HCT116 (cell line): Measurements from ENCODE around the gene FHIT. TPM values are rescaled to one million over a fixed set of nuclear protein-coding genes. Genes with fewer than 3 reads are reported as not detected.

Source experiments
- ATAC-seq: fragments of 200-7000 bp; cut with Tn5 transposase; 2 replicates; pipeline ENCODE4 v1.9.1; 2020; ENCODE audit warnings: mild to moderate bottlenecking, moderate library complexity
- BruUV-seq: library from RNA; stranded (reverse); fragments of 400-500 nt; replicated peaks from 2 replicates; lab custom pipeline; 2021; lab: Mats Ljungman, UMichigan
- CTCF ChIA-PET: fragments of 300-600 bp; sonication (Branson Sonifier 250); formaldehyde crosslinking; loops from one replicate; lab custom pipeline; 2021; ENCODE audit warnings: antibody characterized with exemption; lab: Charles Lee
- POLR2A ChIA-PET: fragments of 300-600, 350-600 bp; sonication (Branson Sonifier 250); formaldehyde crosslinking; loops from one replicate; lab custom pipeline; 2021; ENCODE audit warnings: antibody characterized with exemption; lab: Charles Lee
- RAD21 ChIA-PET, 2 experiments: fragments of 300-600 bp; sonication (Branson Sonifier 250); formaldehyde crosslinking; loops; one replicate each; lab custom pipeline; 2023; ENCODE audit warnings: low total read pairs in 2 of 2; ENCODE audit not compliant: uncharacterized antibody in 2 of 2, unreplicated experiment in 2 of 2, low non-redundant PET in 1 of 2; lab: Charles Lee
- DNase-seq: peaks from one replicate; pipeline ENCODE4 v3.0.0-alpha.2; 2010; ENCODE audit warnings: low read depth, low spot score
- H2AFZ ChIP-seq: fragments of 200-600 bp; shearing (Covaris generic), sonication (generic); 2 replicates; pipeline ENCODE4 v1.6.1; 2017; ENCODE audit warnings: low read depth, mixed run types, mixed read lengths, antibody characterized with exemption, low read length; ENCODE audit not compliant: poor library complexity, severe bottlenecking
- H3K27ac ChIP-seq: 2 replicates; pipeline ENCODE4 v1.5.1; 2012; ENCODE audit warnings: low read depth, low read length
- H3K27me3 ChIP-seq: fragments of 200-600 bp; sonication (generic); 2 replicates; pipeline ENCODE4 v1.6.1; 2016; ENCODE audit warnings: mixed run types, low read length, mixed read lengths; ENCODE audit not compliant: insufficient read depth
- H3K36me3 ChIP-seq, 2 experiments: fragments of 200-500 bp in 1 of 2; fragments of 200-600 bp in 1 of 2; sonication (Bioruptor generic) in 1 of 2; sonication (generic) in 1 of 2; 2 replicates each; pipeline versions ENCODE4 v1.5.1 to v1.6.1; 2014 to 2016; ENCODE audit warnings: low read length in 2 of 2, inconsistent platforms in 1 of 2, mixed read lengths in 1 of 2, mixed run types in 1 of 2; ENCODE audit not compliant: insufficient read depth in 2 of 2, control insufficient read depth in 1 of 2
- H3K4me1 ChIP-seq, 2 experiments: fragments of 200-600 bp in 1 of 2; sonication (generic) in 1 of 2; 2 replicates each; pipeline versions ENCODE4 v1.5.1 to v1.6.1; 2012 to 2017; ENCODE audit warnings: low read length in 2 of 2, inconsistent platforms in 1 of 2, mild to moderate bottlenecking in 1 of 2, mixed read lengths in 1 of 2, mixed run types in 1 of 2, moderate library complexity in 1 of 2; ENCODE audit not compliant: insufficient read depth in 2 of 2, control insufficient read depth in 1 of 2
- H3K4me2 ChIP-seq: fragments of 200-600 bp; sonication (generic); 2 replicates; pipeline ENCODE4 v1.6.1; 2017; ENCODE audit warnings: mixed run types, low read length, mixed read lengths
- H3K4me3 ChIP-seq, 2 experiments: fragments of 200-600 bp in 1 of 2; sonication (generic) in 1 of 2; replicated peaks in 1 of 2; 2 replicates each; pipeline ENCODE4 v1.5.1; 2011 to 2016; ENCODE audit warnings: low read length in 2 of 2, control low read depth in 1 of 2, low read depth in 1 of 2, mild to moderate bottlenecking in 1 of 2, mixed read lengths in 1 of 2, mixed run types in 1 of 2
- H3K79me2 ChIP-seq: fragments of 200-600 bp; sonication (generic); 2 replicates; pipeline ENCODE4 v1.6.1; 2017; ENCODE audit warnings: mild to moderate bottlenecking, mixed run types, low read length, moderate library complexity, mixed read lengths; ENCODE audit not compliant: insufficient read depth
- H3K9ac ChIP-seq: fragments of 200-600 bp; sonication (generic); 2 replicates; pipeline ENCODE4 v1.6.1; 2016; ENCODE audit warnings: low read length, mixed read lengths
- H3K9me2 ChIP-seq: fragments of 200-600 bp; sonication (generic), shearing (Covaris generic); 2 replicates; pipeline ENCODE4 v1.6.1; 2017; ENCODE audit warnings: mixed run types, mild to moderate bottlenecking, moderate library complexity; ENCODE audit not compliant: insufficient read depth
- H3K9me3 ChIP-seq, 2 experiments: fragments of 200-500 bp in 1 of 2; fragments of 200-600 bp in 1 of 2; sonication (Bioruptor generic) in 1 of 2; sonication (generic) in 1 of 2; 2 replicates each; pipeline ENCODE4 v1.6.1; 2014 to 2017; ENCODE audit warnings: low read length in 2 of 2, mixed read lengths in 2 of 2, inconsistent platforms in 1 of 2, low read depth in 1 of 2, mild to moderate bottlenecking in 1 of 2, mixed run types in 1 of 2, moderate library complexity in 1 of 2; ENCODE audit not compliant: control insufficient read depth in 1 of 2, insufficient read depth in 1 of 2
- H4K20me1 ChIP-seq: fragments of 200-600 bp; sonication (generic), shearing (Covaris generic); 2 replicates; pipeline ENCODE4 v1.6.1; 2017; ENCODE audit warnings: mixed run types, mild to moderate bottlenecking, moderate library complexity; ENCODE audit not compliant: insufficient read depth
- ATF3 ChIP-seq: IDR thresholded peaks from 2 replicates; pipeline ENCODE4 v1.6.1; 2012
- CBX3 ChIP-seq: IDR thresholded peaks from 2 replicates; pipeline ENCODE4 v1.6.1; 2012; ENCODE audit warnings: low read depth
- CEBPB ChIP-seq: IDR thresholded peaks from 2 replicates; pipeline ENCODE4 v1.6.1; 2012; ENCODE audit warnings: low read depth
- CTCF ChIP-seq, 3 experiments: fragments of 200-600 bp in 1 of 3; sonication (generic) in 1 of 3; IDR thresholded peaks in 2 of 3; conservative IDR thresholded peaks in 1 of 3; 2 replicates each; pipeline ENCODE4 v1.5.1; 2012 to 2017; ENCODE audit warnings: low read depth in 2 of 3, low read length in 2 of 3, antibody characterized with exemption in 1 of 3, borderline replicate concordance in 1 of 3, control low read depth in 1 of 3, mild to moderate bottlenecking in 1 of 3, mixed read lengths in 1 of 3, mixed run types in 1 of 3, moderate library complexity in 1 of 3; ENCODE audit not compliant: insufficient read depth in 1 of 3
- FOSL1 ChIP-seq: IDR thresholded peaks from 2 replicates; pipeline ENCODE4 v1.6.1; 2012; ENCODE audit warnings: low read depth
- JUND ChIP-seq: IDR thresholded peaks from 2 replicates; pipeline ENCODE4 v1.6.1; 2012
- MAX ChIP-seq: IDR thresholded peaks from 2 replicates; pipeline ENCODE4 v1.6.1; 2012
- REST ChIP-seq: IDR thresholded peaks from 2 replicates; pipeline ENCODE4 v1.6.1; 2012; ENCODE audit warnings: low read depth
- SP1 ChIP-seq: IDR thresholded peaks from 2 replicates; pipeline ENCODE4 v1.6.1; 2012; ENCODE audit warnings: low read depth
- SRF ChIP-seq: IDR thresholded peaks from 2 replicates; pipeline ENCODE4 v1.6.1; 2012; ENCODE audit warnings: low read depth
- ZBTB33 ChIP-seq: IDR thresholded peaks from 2 replicates; pipeline ENCODE4 v1.6.1; 2011; ENCODE audit warnings: mild to moderate bottlenecking, low read length, moderate library complexity; ENCODE audit not compliant: insufficient replicate concordance; ENCODE audit errors: extremely low read depth
- ZNF274 ChIP-seq: fragments of 200-500 bp; sonication (Bioruptor generic); IDR thresholded peaks from 2 replicates; pipeline ENCODE4 v1.6.1; 2014; ENCODE audit warnings: mild to moderate bottlenecking, low read depth, low read length, inconsistent platforms
- intact Hi-C: fragments of 100-400 bp; cut with micrococcal nuclease; formaldehyde crosslinking; loops from 2 replicates; pipeline ENCODE4 v1.10.0; 2022
- total RNA-seq: library from RNA; stranded (reverse); gene quantifications from one replicate; pipeline ENCODE4 v1.2.1, GENCODE V29; 2021; ENCODE audit not compliant: unreplicated experiment

FHIT gene
- total RNA-seq, 1 experiment from 2014 or later, result 20.1 TPM

GRCh38 chr3:60073942-60074341 lies 1177.3 kb downstream of the FHIT start:
- no peak for DNase-seq
- no peaks in the 10 kb centered on the region for H3K9me2 ChIP-seq
- BruUV-seq, result no TSS peak
- no peak overlapping the region for H3K9ac ChIP-seq
- no peaks in the 10 kb centered on the region for H4K20me1 ChIP-seq
- intact Hi-C loops, result no loop called here
- TF ChIP-seq JUND, result no peak
- TF ChIP-seq SRF, result no peak
- no peak for TF ChIP-seq ATF3
- H3K27ac ChIP-seq, result no peak overlapping the region
- RAD21 ChIA-PET, result no interaction called here
- H3K36me3 ChIP-seq, result no peaks in the 10 kb centered on the region
- no peak overlapping the region for H2AFZ ChIP-seq
- no peak overlapping the region for H3K4me3 ChIP-seq
- POLR2A ChIA-PET, result no interaction called here
- H3K4me1 ChIP-seq, result no peaks in the 10 kb centered on the region
- H3K27me3 ChIP-seq, result peaks cover 6% of the 10 kb centered on the region; the same call in 1 of the 2 replicates
- CTCF ChIA-PET, result no interaction called here
- ATAC-seq, result no peak
- H3K79me2 ChIP-seq, result no peaks in the 10 kb centered on the region
- no peak overlapping the region for H3K4me2 ChIP-seq
- no peaks in the 10 kb centered on the region for H3K9me3 ChIP-seq

GRCh38 chr3:60073228-60073627 lies 1178.0 kb downstream of the FHIT start:
- ChIA-PET POLR2A (no interaction called here), CTCF (no interaction called here), RAD21 (no interaction called here)
- no peak for ATAC-seq
- Histone ChIP-seq H3K27me3 (peaks cover 6% of the 10 kb centered on the region; the same call in 1 of the 2 replicates), H2AFZ (no peak overlapping the region), H3K9me2 (no peaks in the 10 kb centered on the region), H3K9me3 (no peaks in the 10 kb centered on the region), H3K4me3 (no peak overlapping the region), H3K9ac (no peak overlapping the region), H3K27ac (no peak overlapping the region), H4K20me1 (no peaks in the 10 kb centered on the region), H3K4me1 (no peaks in the 10 kb centered on the region), H3K4me2 (no peak overlapping the region), H3K79me2 (no peaks in the 10 kb centered on the region), H3K36me3 (no peaks in the 10 kb centered on the region)
- intact Hi-C loops, result no loop called here
- DNase-seq, result no peak
- BruUV-seq, result no TSS peak
- no peak for TF ChIP-seq CBX3
- TF ChIP-seq REST, result no peak
- no peak for TF ChIP-seq ZNF274
- TF ChIP-seq SP1, result no peak
- TF ChIP-seq ZBTB33, result no peak
- no peak for TF ChIP-seq CEBPB
- no peak for TF ChIP-seq ATF3
- TF ChIP-seq SRF, result no peak
- no peak for TF ChIP-seq MAX
- no peak for TF ChIP-seq CTCF (IDR thresholded peaks at IDR 0.05 in 2 of 3, conservative IDR thresholded peaks at IDR 0.05 in 1 of 3; ENCODE audit: borderline replicate concordance in 1 of 3, insufficient read depth in 1 of 3, low read depth in 2 of 3, low read length in 2 of 3)
- no peak for TF ChIP-seq FOSL1
